AG09309 (cell line): ENCODE results near the gene TRIM47.

Source experiments
- DNase-seq: peaks from one replicate; pipeline ENCODE4 v3.0.0-alpha.2; 2010; ENCODE audit warnings: low read depth
- H3K4me3 ChIP-seq: 2 replicates; pipeline ENCODE4 v1.5.1; 2011; ENCODE audit warnings: mild to moderate bottlenecking, low read depth, low read length, moderate library complexity; ENCODE audit not compliant: control insufficient read depth
- CTCF ChIP-seq: IDR thresholded peaks from 2 replicates; pipeline ENCODE4 v1.5.1; 2011; ENCODE audit warnings: mild to moderate bottlenecking, low read depth, low read length, inconsistent platforms; ENCODE audit not compliant: insufficient read depth, control insufficient read depth; ENCODE audit errors: missing control alignments

TRIM47 gene

GRCh38 chr17:75832164-75832651 lies 46.2 kb downstream of the TRIM47 start:
- peak; percentile 59 for DNase-seq
- H3K4me3 ChIP-seq, result no peak overlapping the region
- no peak for TF ChIP-seq CTCF

GRCh38 chr17:75831032-75831571 lies 47.3 kb downstream of the TRIM47 start:
- no peak for DNase-seq
- TF ChIP-seq CTCF, result no peak
- no peak overlapping the region for H3K4me3 ChIP-seq

GRCh38 chr17:75830164-75831031 lies 48.0 kb downstream of the TRIM47 start:
- no peak overlapping the region for H3K4me3 ChIP-seq
- DNase-seq, result no peak
- peak; percentile 54 for TF ChIP-seq CTCF

- no peak for DNase-seq
- no peak overlapping the region for H3K4me3 ChIP-seq
- TF ChIP-seq CTCF, result no peak
Measured at GRCh38 chr17:75829747-75830146, 48.6 kb downstream of the TRIM47 start.

GRCh38 chr17:75828741-75829140 lies 49.6 kb downstream of the TRIM47 start:
- no peak overlapping the region for H3K4me3 ChIP-seq
- no peak for DNase-seq

GRCh38 chr17:75828076-75828400 lies 50.3 kb downstream of the TRIM47 start:
- DNase-seq, result no peak
- no peak for TF ChIP-seq CTCF
- H3K4me3 ChIP-seq, result no peak overlapping the region

More at GRCh38 chr17:75828741-75829140, 49.6 kb downstream of the TRIM47 start:
- no peak for TF ChIP-seq CTCF
